ENCODE data around the gene GDF11. TPM values are rescaled to one million over a fixed set of nuclear protein-coding genes. Genes with fewer than 3 reads are reported as not detected.

Gene GDF11
- total RNA-seq, 2 experiments from 2014 or later: 10.2 to 11.5 TPM

DNA sequence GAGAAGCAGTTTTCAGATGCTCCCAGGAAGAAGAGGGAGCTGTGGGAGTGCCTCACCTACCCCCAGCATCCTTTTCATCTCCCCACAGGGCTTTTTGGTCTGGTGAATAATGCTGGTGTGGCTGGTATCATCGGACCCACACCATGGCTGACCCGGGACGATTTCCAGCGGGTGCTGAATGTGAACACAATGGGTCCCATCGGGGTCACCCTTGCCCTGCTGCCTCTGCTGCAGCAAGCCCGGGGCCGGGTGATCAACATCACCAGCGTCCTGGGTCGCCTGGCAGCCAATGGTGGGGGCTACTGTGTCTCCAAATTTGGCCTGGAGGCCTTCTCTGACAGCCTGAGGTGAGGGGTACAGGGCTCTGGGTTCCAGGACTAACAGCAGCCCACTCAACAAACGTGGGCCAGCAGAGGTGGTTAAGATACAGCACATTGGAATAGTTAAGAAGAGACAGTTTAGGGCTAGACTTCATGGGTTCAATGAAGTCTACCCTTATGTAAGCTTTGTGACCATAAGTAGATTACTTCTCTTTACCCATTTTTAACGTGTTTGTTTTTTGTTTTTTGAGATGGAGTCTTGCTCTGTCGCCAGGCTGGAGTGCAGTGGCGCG is 21.2 kb upstream of the GDF11 start:
- Mint-ChIP-seq H3K9me3 (no peaks in the 10 kb centered on the region), H3K27ac (no peak overlapping the region), H3K4me3 (no peak overlapping the region), H3K27me3 (no peaks in the 10 kb centered on the region), H3K36me3 (peaks cover 23% of the 10 kb centered on the region), H3K4me1 (peaks cover 51% of the 10 kb centered on the region)
- no peak for DNase-seq
- POLR2A ChIA-PET: interaction anchor here (1.1 kb wide), 1 partner anchor 8 kb away, joined by 5 read pairs; no protein-coding TSS in a partner anchor
- no peak for ATAC-seq (ENCODE audit: low read depth)

DNA sequence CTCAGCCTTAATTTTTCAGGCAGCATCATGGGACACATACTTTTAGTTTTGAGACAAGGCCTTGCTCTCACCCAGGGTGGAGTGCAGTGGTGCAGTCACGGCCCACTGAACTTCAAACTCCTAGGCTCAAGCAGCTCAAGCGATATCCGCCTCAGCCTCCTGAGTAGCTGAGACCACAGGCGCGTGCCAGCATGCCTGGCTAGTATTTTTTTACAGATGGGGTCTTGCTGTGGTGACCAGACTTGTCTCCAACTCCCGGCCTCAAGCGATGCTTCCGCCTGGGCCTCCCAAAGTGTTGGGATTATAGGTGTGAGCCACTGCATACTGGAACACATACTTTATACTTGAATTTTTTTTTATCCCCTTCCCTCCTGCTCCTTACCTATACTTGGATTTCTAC is 20.0 kb upstream of the GDF11 start:
- H3K4me3 Mint-ChIP-seq: no peak overlapping the region
- peaks cover 22% of the 10 kb centered on the region for H3K36me3 Mint-ChIP-seq
- peaks cover 48% of the 10 kb centered on the region for H3K4me1 Mint-ChIP-seq
- no peak overlapping the region for H3K27ac Mint-ChIP-seq
- ATAC-seq (ENCODE audit: low read depth) (no peak), DNase-seq (no peak)
- H3K27me3 Mint-ChIP-seq: no peaks in the 10 kb centered on the region
- POLR2A ChIA-PET: no interaction called here
- no peaks in the 10 kb centered on the region for H3K9me3 Mint-ChIP-seq

DNA sequence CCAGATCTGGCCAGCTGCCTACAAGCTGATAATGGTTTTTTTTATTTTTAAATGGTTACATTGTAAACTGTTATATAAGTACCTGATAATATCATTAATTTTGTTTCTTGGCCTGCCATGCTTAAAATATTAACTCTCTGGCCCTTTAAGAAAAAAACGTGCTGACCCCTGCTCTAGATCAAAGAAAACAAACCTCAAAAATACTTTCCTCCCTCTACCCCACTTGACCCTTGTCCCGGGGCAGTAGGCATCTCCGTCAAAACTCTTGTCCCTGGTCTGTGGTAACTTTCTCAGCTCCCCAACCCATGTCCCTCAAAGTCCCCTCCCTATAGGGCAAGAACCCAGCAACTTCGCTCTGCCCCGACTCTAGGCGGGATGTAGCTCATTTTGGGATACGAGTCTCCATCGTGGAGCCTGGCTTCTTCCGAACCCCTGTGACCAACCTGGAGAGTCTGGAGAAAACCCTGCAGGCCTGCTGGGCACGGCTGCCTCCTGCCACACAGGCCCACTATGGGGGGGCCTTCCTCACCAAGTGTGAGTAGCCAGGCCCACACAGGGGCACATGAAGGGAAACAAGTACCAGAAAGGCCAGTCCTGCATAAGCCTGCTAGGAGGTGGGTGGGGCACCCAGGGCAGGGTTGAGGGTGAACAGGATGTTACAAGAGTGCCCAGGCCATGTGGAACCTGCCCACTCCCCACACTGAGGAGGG is 19.3 kb upstream of the GDF11 start:
- DNase-seq (no peak), ATAC-seq (ENCODE audit: low read depth) (no peak)
- Mint-ChIP-seq H3K27me3 (no peaks in the 10 kb centered on the region), H3K9me3 (no peaks in the 10 kb centered on the region), H3K4me1 (peaks cover 42% of the 10 kb centered on the region), H3K4me3 (no peak overlapping the region), H3K27ac (no peak overlapping the region), H3K36me3 (peaks cover 16% of the 10 kb centered on the region)
- POLR2A ChIA-PET: interaction anchor here (0.6 to 2.6 kb wide), 3 partner anchors 8 to 14 kb away, joined by 6 to 22 read pairs (median 7); partner anchors contain the start of gene BLOC1S1

DNA sequence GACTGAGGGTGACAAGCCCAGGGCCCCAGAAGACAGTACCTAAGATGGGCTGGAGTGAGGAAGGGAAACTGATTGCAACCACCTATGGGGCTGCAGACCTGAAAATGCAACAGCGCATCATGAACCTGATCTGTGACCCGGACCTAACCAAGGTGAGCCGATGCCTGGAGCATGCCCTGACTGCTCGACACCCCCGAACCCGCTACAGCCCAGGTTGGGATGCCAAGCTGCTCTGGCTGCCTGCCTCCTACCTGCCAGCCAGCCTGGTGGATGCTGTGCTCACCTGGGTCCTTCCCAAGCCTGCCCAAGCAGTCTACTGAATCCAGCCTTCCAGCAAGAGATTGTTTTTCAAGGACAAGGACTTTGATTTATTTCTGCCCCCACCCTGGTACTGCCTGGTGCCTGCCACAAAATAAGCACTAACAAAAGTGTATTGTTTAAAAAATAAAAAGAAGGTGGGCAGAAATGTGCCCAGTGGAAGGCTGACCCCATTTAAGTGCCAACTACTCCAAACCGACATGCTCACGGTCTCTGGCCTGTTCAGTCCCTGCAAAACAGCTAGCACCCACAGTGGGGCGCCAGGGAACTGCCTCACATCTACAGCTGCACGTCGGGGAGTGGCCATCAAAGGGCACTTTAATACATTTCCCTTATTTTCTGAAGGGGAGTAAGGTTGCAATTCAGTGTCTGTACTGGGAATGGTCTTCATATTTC is 18.5 kb upstream of the GDF11 start:
- POLR2A ChIA-PET: interaction anchor here (0.6 to 2.6 kb wide), 5 partner anchors 8 to 298 kb away, joined by 3 to 22 read pairs (median 6); partner anchors contain the start of gene BLOC1S1
- DNase-seq (peak; percentile 75), ATAC-seq (ENCODE audit: low read depth) (peak; percentile 37)
- peaks cover 16% of the 10 kb centered on the region for H3K36me3 Mint-ChIP-seq
- no peaks in the 10 kb centered on the region for H3K9me3 Mint-ChIP-seq
- H3K27me3 Mint-ChIP-seq: no peaks in the 10 kb centered on the region
- H3K4me1 Mint-ChIP-seq: peaks cover 36% of the 10 kb centered on the region
- H3K4me3 Mint-ChIP-seq: no peak overlapping the region
- H3K27ac Mint-ChIP-seq: peak overlapping the region; percentile 44

DNA sequence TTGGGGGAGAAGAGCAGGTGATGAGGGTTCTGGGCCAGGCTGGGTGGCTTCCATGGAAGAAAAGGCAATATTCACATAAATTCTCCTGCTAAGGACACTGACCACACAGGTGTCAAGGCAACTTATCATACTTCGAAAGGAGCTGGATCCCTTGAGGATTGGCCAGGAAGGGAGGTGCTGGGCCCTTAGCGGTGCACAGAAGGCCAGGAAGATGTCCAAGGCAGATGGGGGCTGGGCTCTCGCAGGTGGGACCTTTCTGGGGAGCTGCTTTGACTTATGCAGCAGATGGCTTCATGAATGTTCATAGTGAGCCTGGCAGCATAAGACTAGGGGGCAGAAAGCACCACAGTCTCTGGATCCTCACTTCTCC is 18.0 kb upstream of the GDF11 start:
- ATAC-seq (ENCODE audit: low read depth) (no peak), DNase-seq (no peak)
- POLR2A ChIA-PET: interaction anchor here (0.9 to 2.6 kb wide), 4 partner anchors 9 to 297 kb away, joined by 3 to 22 read pairs (median 6); partner anchors contain the start of gene BLOC1S1
- Mint-ChIP-seq H3K27me3 (no peaks in the 10 kb centered on the region), H3K4me3 (no peak overlapping the region), H3K9me3 (no peaks in the 10 kb centered on the region), H3K27ac (peak overlapping the region; percentile 44), H3K4me1 (peaks cover 38% of the 10 kb centered on the region), H3K36me3 (peaks cover 14% of the 10 kb centered on the region)

DNA sequence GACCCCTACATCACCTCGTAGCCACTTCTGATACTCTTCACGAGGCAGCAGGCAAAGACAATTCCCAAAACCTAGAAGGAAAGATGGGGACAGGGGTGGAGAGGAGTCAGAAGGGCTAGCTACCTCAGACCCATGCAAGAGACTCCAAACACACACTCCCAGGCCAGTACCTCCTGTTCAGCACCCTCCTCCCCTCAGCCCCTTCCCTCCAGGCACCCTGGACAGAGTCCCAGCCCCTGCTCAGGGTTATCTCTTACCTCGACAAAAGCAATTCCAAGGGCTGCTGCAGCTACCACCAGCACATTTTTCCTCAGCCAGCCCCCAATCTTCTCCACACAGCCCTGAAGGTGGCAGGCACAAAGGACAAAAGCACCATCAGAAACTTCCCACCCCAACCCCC is 17.4 kb upstream of the GDF11 start:
- POLR2A ChIA-PET: interaction anchor here (0.9 to 2.6 kb wide), 3 partner anchors 10 to 296 kb away, joined by 3 to 22 read pairs (median 7); partner anchors contain the start of gene BLOC1S1
- peaks cover 39% of the 10 kb centered on the region for H3K4me1 Mint-ChIP-seq

DNA sequence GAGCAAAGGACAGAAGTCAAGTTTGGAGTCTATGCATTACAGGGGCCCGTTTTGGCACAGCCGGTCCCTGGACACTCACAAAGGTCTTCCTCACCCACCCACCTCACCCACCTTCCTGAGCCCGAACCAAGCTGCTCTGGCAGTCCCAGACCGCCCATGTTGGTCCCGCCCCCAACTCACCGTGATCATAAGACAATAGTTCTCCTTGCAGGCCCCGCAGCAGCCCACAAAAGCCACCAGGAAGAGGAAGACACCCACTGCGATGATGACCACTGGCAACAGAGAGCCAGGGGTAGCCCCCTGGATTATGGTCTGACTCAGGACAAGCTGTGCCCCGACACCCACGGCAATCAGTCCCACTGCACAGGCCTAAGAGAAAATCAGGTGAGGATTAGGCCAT is 16.0 kb upstream of the GDF11 start:
- no peak for ATAC-seq (ENCODE audit: low read depth)
- POLR2A ChIA-PET: no interaction called here
- DNase-seq: no peak
- Mint-ChIP-seq H3K9me3 (no peaks in the 10 kb centered on the region), H3K27me3 (no peaks in the 10 kb centered on the region), H3K27ac (peak overlapping the region; percentile 69), H3K4me3 (peak overlapping the region; percentile 76), H3K4me1 (peaks cover 43% of the 10 kb centered on the region), H3K36me3 (peaks cover 14% of the 10 kb centered on the region)

More for the DNA sequence above, 17.4 kb upstream of the GDF11 start:
- Mint-ChIP-seq H3K27ac (no peak overlapping the region), H3K4me3 (no peak overlapping the region), H3K9me3 (no peaks in the 10 kb centered on the region), H3K27me3 (no peaks in the 10 kb centered on the region), H3K36me3 (peaks cover 14% of the 10 kb centered on the region)
- ATAC-seq (ENCODE audit: low read depth) (no peak), DNase-seq (no peak)

DNA sequence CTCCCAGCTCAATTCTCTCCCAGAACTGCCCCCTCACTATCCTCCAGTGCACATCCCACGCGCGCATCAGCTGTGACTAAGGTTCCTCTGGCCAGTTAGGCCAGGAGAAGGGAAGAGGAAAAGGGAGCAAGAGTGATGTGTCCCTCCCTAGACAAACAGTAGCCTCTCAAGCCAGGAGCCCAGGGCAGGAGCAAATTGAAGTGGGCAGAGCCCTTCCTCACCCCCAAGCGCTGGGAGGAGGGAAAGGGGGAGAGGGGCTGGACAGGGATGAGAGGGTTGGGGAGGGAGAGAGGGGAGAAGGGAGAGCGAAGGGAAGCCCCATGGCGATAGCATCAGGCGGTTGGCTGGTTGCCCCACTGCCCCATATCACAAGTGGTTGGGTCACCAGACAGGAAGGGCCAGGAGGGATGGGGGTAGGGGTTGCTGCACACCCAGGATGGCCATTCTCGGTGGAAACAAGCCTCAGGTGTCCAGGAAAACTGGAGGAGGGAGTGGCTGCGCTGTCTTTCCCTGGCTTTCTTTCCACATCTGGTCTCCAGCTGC is 15.2 kb upstream of the GDF11 start:
- ATAC-seq (ENCODE audit: low read depth): no peak
- H3K27ac Mint-ChIP-seq: peak overlapping the region; percentile 69
- no peak for DNase-seq
- no peaks in the 10 kb centered on the region for H3K9me3 Mint-ChIP-seq
- no peaks in the 10 kb centered on the region for H3K27me3 Mint-ChIP-seq
- peaks cover 14% of the 10 kb centered on the region for H3K36me3 Mint-ChIP-seq
- peak overlapping the region; percentile 76 for H3K4me3 Mint-ChIP-seq
- peaks cover 47% of the 10 kb centered on the region for H3K4me1 Mint-ChIP-seq
- POLR2A ChIA-PET: no interaction called here

DNA sequence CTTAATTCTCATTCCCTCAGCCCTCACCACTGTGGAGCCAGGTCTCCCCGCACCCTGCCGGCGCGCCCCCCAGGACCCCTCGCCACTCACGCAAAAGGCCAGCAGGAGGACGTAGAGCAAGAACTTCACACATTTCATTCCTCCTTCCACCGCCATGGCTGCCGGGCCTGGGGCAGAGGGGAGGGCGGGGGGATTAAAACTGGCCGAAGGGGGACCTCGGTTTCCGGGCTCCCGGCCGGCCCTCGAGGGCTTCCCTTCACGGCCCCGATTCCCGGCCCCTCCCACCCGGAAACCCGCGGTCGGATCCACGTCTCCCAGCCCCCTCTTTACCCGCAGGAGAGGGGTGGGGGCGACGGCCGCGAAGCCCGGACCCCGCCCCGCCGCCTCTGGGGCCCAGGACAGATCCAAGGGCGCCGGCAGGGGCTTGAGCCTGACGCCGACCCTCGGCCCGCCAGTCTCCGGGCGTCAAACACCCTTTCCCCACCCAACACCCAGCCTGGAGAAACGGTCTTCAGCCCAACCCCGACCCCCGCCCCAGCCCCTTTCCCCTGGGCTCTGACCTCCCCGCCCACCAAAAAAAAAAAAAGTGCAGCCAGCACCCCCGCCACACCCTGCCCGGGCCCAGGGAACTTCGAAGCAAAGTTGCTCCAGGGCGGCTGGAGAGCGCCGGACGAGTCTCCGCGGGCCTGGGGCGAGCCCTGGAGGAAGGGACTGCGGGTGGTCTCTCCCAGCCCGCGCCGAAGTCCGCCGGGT is 14.6 kb upstream of the GDF11 start:
- Mint-ChIP-seq H3K27ac (peak overlapping the region; percentile 69), H3K9me3 (no peaks in the 10 kb centered on the region), H3K36me3 (peaks cover 14% of the 10 kb centered on the region), H3K4me3 (peak overlapping the region; percentile 76), H3K27me3 (no peaks in the 10 kb centered on the region), H3K4me1 (peaks cover 47% of the 10 kb centered on the region)
- DNase-seq: no peak
- no peak for ATAC-seq (ENCODE audit: low read depth)
- POLR2A ChIA-PET: interaction anchor here (0.8 to 2.9 kb wide), 8 partner anchors 9 to 632 kb away, joined by 3 to 36 read pairs (median 10); partner anchors contain the start of genes BLOC1S1, ORMDL2, RAB5B and RDH5

DNA sequence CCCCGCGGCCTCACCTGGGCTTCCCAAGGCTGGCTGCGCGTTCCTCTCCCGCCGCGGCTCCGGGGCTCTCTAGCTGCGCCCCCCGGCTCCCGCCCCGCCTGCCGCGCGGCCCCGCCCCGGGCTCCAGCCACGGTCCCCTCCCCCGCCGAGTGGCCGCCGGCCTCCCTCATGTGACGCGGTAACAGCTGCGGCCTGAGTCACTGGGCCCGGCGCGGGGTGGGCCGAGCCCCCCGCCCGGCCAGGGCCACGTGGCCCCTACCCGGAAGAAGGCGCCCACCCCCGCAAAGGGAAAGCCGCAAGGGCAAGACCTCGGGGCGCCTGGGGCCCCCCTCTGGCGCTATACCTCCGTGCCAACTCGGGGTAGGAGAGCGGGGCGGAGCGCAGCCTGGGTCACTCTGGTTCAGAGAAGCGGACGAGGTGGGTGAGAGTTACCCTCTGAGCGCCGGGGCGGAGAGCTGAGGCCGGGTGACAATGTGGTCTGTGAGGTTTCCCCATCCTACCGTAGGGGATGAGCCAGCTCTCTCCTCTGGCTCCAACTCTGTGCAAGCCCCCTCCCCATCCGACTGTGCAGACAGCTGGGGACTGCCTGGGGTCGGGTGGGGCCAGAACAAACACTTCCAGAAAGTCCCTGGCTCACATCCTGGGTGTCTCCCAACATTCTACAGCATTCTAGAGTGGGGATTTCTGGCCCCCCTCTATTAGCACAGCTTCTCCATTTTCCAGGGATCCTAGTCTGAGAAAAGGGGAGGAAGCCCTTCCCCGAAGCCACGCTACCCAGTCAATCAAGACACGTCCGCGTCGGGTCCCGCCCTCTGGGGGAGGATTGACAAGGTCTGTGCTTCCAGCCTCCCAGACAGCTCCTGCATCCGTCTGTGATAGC is 13.7 kb upstream of the GDF11 start, which contains the start of gene CD63:
TSS of gene CD63 (minus strand) at position 71 of the 880 bp plus-strand sequence. CDS start 668 bp downstream, outside the sequence.
- Mint-ChIP-seq H3K4me3 (peak within 1 kb of the TSS; percentile 85), H3K9me3 (no peaks in the 10 kb centered on the region), H3K27ac (peak within 1 kb of the TSS; percentile 86), H3K36me3 (peaks cover 12% of the 10 kb centered on the region), H3K27me3 (no peaks in the 10 kb centered on the region), H3K4me1 (peaks cover 47% of the 10 kb centered on the region)
- ATAC-seq (ENCODE audit: low read depth) (peak; percentile 66), DNase-seq (peak; percentile 75)
- POLR2A ChIA-PET: interaction anchor here (0.6 to 2.9 kb wide), 19 partner anchors 8 to 996 kb away, joined by 3 to 36 read pairs (median 5); partner anchors contain the start of genes BLOC1S1, NACA, ORMDL2 and PA2G4

DNA sequence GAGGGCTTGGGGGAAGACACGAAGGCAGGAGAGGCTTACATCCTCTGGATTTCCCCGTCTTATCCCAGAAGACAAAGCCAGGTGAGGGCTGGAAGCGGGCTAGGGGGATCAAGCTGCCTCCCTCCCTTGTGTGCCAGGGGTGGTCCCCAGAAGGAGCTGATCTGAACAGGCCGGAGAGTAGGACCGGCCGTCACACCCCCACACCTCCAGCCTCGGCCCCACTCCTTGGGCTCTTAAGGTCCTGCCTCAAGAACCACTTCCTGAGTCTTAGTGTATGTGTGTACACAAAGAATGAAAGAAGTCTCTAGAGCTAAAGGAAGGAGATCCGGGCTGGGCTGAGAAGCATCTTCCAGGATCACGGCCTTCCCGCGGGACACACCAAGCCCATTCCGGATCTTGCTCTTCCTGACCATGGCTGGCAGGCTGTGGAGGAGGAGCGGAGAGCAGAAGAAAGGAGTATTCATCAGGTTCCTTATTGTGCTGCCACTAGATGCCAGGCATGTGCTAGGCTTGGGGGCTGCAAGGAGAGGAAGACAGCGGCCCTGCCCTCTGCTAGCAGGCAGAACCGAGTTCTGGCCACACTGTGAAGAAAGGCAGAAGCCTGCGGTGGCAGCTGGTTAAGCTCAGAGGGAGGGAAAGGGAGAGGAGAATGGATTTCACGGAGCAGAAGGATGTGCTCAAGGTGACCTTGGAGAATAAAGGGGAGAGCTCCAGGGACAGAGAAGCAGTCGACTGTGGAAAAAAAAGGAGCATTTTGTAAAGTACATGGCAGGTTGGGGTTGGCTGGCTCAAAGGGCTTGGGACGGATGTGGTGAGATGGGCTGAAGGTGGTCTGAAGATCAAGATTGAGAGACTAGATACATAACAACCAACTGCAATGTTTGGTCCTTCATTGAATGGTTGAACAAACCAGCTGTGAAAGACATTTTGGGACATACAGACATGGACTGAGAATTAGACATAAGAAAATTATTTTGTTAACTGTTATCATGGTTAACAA is 12.8 kb upstream of the GDF11 start:
- Mint-ChIP-seq H3K27me3 (no peaks in the 10 kb centered on the region), H3K27ac (peak overlapping the region; percentile 86), H3K4me1 (peaks cover 41% of the 10 kb centered on the region), H3K9me3 (no peaks in the 10 kb centered on the region), H3K4me3 (peak overlapping the region; percentile 85), H3K36me3 (peaks cover 8% of the 10 kb centered on the region)
- ATAC-seq (ENCODE audit: low read depth) (peak; percentile 61), DNase-seq (peak; percentile 71)
- POLR2A ChIA-PET: interaction anchor here (0.5 to 2.9 kb wide), 20 partner anchors 8 to 995 kb away, joined by 3 to 36 read pairs (median 5); partner anchors contain the start of genes BLOC1S1, DNAJC14, NACA and ORMDL2

Measured in activated naive CD8-positive, alpha-beta T cell treated with anti-CD3 and anti-CD28 coated beads, Interleukin-2, amount 10 ng/mL, durations not matched to agents 7 days and 5 days (primary cell).